ENCODE data around the gene MLXIP.
"Not testable (repeated sequence)": the region's sequence is repeated elsewhere in the genome, so short reads cannot be mapped to it uniquely, and the experiment has no call there.

MLXIP gene

GRCh38 chr12:122096591-122097149, 18.1 kb downstream of the MLXIP start:
- DNase-seq = no peak

- no peak for DNase-seq
Measured at GRCh38 chr12:122097584-122097926, 19.0 kb downstream of the MLXIP start.

GRCh38 chr12:122097927-122098756, 19.6 kb downstream of the MLXIP start:
- peak; percentile 64 to 75 for DNase-seq

- no peak for DNase-seq
Measured at GRCh38 chr12:122099280-122099749, 20.8 kb downstream of the MLXIP start.

GRCh38 chr12:122099856-122100255, 21.3 kb downstream of the MLXIP start:
- no peak for DNase-seq

- DNase-seq = no peak
Measured at GRCh38 chr12:122100568-122100967, 22.0 kb downstream of the MLXIP start.

- DNase-seq = no peak
Measured at GRCh38 chr12:122102331-122102730, 23.8 kb downstream of the MLXIP start.

- no peak for DNase-seq
Measured at GRCh38 chr12:122104844-122105243, 26.3 kb downstream of the MLXIP start.

GRCh38 chr12:122105496-122105895, 26.9 kb downstream of the MLXIP start:
- not testable (repeated sequence) for DNase-seq

- no peak for DNase-seq
Measured at GRCh38 chr12:122106843-122107242, 28.3 kb downstream of the MLXIP start.

- no peak for DNase-seq
Measured at GRCh38 chr12:122107261-122107660, 28.7 kb downstream of the MLXIP start.

- DNase-seq = no peak
Measured at GRCh38 chr12:122111089-122111641, 32.6 kb downstream of the MLXIP start.

- DNase-seq = peak; percentile 85 to 86
Measured at GRCh38 chr12:122116707-122117535, 38.4 kb downstream of the MLXIP start.

GRCh38 chr12:122117979-122118378, 39.4 kb downstream of the MLXIP start:
- DNase-seq = no peak

- DNase-seq = not testable (repeated sequence)
Measured at GRCh38 chr12:122121341-122121740, 42.8 kb downstream of the MLXIP start.

- DNase-seq = no peak
Measured at GRCh38 chr12:122121745-122122144, 43.2 kb downstream of the MLXIP start.

- peak in 1 of 2 donors; percentile 56 for DNase-seq
Measured at GRCh38 chr12:122123051-122123760, 44.6 kb downstream of the MLXIP start.

GRCh38 chr12:122123761-122124145, 45.2 kb downstream of the MLXIP start:
- DNase-seq = no peak

- no peak for DNase-seq
Measured at GRCh38 chr12:122124370-122124769, 45.8 kb downstream of the MLXIP start.

- no peak for DNase-seq
Measured at GRCh38 chr12:122125452-122126341, 47.1 kb downstream of the MLXIP start.

- no peak for DNase-seq
Measured at GRCh38 chr12:122126342-122126635, 47.7 kb downstream of the MLXIP start.

All from hippocampal formation (tissue), 2 donors.